NB4 (cell line): ENCODE results near the gene VANGL1.
"Not testable (repeated sequence)": the region's sequence is repeated elsewhere in the genome, so short reads cannot be mapped to it uniquely, and the experiment has no call there.

Source experiments
- DNase-seq: peaks from one replicate; pipeline ENCODE4 v3.0.0; 2010; ENCODE audit warnings: low read depth
- H3K4me3 ChIP-seq: one replicate; pipeline ENCODE4 v1.5.1; 2011; ENCODE audit warnings: mild to moderate bottlenecking, low read depth, low read length, moderate library complexity
- CTCF ChIP-seq: IDR thresholded peaks from one replicate; pipeline ENCODE4 v1.5.1; 2012; ENCODE audit warnings: low read depth, low read length
- MAX ChIP-seq: IDR thresholded peaks from 2 replicates; pipeline ENCODE4 v1.6.1; 2011; ENCODE audit warnings: low read depth, low read length
- MYC ChIP-seq: IDR thresholded peaks from 2 replicates; pipeline ENCODE4 v1.6.1; 2011; ENCODE audit warnings: low read depth, low read length
- POLR2A ChIP-seq: IDR thresholded peaks from 2 replicates; pipeline ENCODE4 v1.6.1; 2011; ENCODE audit warnings: mild to moderate bottlenecking; ENCODE audit not compliant: insufficient read length; ENCODE audit errors: extremely low read depth

Gene VANGL1

GRCh38 chr1:115620950-115621349 lies 20.8 kb upstream of the VANGL1 start:
- DNase-seq: no peak
- TF ChIP-seq MAX: no peak
- no peak for TF ChIP-seq CTCF
- no peak for TF ChIP-seq MYC
- TF ChIP-seq POLR2A: no peak
- H3K4me3 ChIP-seq: no peak overlapping the region

- H3K4me3 ChIP-seq: no peak overlapping the region
- no peak for TF ChIP-seq CTCF
- TF ChIP-seq MYC: no peak
- TF ChIP-seq POLR2A: no peak
- TF ChIP-seq MAX: no peak
- DNase-seq: no peak
Measured at GRCh38 chr1:115624859-115625258, 16.9 kb upstream of the VANGL1 start.

- H3K4me3 ChIP-seq: no peak overlapping the region
- DNase-seq: no peak
- TF ChIP-seq MAX (no peak), POLR2A (no peak), MYC (no peak), CTCF (no peak)
Measured at GRCh38 chr1:115630342-115630741, 11.4 kb upstream of the VANGL1 start.

- no peak for DNase-seq
- TF ChIP-seq MAX (no peak), POLR2A (no peak), CTCF (no peak), MYC (no peak)
- H3K4me3 ChIP-seq: no peak overlapping the region
Measured at GRCh38 chr1:115632251-115633026, 9.3 kb upstream of the VANGL1 start.

- DNase-seq, H3K4me3 ChIP-seq: not testable (repeated sequence)
Measured at GRCh38 chr1:115633606-115634005, 8.2 kb upstream of the VANGL1 start.

- H3K4me3 ChIP-seq, DNase-seq: not testable (repeated sequence)
Measured at GRCh38 chr1:115637247-115637646, 4.5 kb upstream of the VANGL1 start.

GRCh38 chr1:115640384-115640783 lies 1.4 kb upstream of the VANGL1 start:
- no peak overlapping the region for H3K4me3 ChIP-seq
- TF ChIP-seq POLR2A: no peak
- no peak for TF ChIP-seq MAX
- no peak for TF ChIP-seq CTCF
- no peak for TF ChIP-seq MYC
- DNase-seq: no peak
